GM21825 (cell line): ENCODE data around the gene DIP2C.
"Not testable (repeated sequence)": the region's sequence is repeated elsewhere in the genome, so short reads cannot be mapped to it uniquely, and the experiment has no call there.

Experiments used
- ATAC-seq: cut with Tn5 transposase; IDR thresholded peaks from one replicate; pipeline ENCODE4 v1.9.1; 2021; ENCODE audit warnings: mild to moderate bottlenecking, moderate library complexity; ENCODE audit not compliant: unreplicated experiment

The DIP2C gene

DNA sequence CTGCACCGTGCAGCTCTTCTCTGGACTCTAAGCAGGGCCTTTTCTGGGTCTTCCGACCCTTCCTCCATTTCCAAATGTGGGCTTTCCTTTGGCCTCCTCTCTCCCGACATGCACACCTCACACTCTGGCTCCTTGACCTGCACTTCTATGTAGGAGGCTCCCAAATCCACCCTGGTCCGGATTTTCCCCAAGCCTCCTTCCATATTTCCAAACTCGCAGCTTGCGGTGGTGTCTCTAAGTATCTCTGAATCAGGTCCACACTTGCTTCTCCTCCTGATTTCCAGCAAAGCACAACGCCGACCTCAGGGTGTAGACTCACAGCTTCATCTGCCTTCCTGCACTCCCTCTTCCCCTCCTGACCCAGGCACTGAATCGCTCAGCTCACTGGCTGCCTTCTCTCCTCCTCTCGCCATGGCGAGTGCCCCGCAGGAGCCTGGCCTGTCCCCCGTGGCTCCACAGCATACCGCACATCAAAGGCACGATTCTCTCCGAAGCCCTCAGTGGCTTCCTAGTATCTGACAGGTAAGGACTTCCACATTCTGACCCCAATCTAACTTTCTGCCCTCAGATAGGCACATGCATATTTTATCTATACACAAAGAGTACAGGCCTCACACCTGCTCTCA lies 27.8 kb downstream of the DIP2C start:
- ATAC-seq = no peak

DNA sequence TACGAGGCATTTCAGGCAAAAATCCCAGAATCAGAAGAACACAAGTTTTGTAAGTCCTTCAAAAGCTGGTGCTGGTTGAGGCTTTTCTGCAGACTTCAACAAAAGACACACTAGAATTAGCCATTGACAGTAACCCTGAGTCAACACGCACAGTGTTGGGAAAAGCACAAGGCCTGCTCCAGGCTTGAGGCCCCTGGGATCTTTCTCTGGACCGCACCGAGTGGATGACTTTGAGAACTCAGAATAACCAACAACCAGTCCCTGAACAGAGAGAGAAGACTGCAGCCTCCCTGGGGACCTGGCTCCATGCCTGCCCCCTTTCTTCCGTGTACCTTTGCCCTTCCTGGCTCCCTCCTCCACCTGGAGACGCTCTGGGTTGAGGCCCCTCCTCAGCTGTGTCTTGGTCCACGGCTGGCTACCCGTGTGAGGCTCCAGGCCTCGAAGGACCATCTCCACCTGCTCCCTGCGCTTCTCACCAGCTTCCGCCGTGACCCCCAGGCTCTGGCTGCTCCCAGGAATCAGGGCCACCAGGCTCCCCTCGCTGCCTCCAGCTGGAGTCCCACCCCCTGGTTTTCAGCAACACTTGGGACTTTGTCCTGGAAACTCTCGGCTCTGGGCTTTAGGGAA lies 28.4 kb downstream of the DIP2C start:
- no peak for ATAC-seq

DNA sequence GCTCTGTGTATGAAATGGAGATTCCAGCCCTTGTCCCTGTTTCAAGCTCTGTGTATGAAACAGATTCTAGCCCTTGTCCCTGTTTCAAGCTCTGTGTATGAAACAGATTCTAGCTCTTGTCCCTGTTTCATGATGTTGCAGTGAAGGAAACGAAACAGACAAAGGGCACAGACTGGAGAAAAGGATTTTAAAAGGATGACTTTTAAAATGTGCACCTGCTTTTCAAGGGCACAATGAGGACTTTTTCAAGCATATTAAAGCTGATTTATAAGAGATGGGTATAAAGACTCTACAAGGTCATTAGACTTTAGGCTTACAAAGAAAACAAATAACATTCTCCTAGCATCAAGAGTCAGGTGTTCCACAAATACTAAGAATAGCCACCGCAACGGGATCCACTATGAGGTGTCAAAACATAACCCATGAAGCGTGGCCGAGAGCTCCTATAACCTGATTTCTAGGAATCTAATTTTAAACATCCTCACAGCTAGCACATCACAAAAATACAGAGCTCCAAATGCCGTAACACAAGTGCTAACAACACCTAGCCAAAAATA lies 29.0 kb downstream of the DIP2C start:
- no peak for ATAC-seq

DNA sequence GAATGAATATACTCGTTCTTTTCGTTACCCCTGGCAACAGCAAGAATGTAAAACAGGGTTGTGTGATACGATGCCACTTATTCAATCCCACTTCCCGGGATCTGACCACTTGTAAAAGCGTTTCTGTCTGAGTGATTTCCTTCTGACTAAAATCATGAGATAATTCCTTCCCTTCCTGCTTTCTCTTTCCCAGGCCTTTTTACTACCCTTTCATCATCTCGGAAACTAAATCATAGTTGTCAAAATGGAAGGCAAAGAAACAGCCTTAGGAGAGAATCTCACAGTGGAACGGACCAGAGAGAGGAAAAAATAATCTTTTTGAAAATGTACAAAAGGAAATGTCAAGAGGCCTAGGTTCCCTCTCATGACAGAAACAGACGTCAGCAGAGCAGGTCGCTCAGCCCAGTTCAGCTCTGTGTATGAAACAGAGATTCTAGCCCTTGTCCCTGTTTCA lies 29.8 kb downstream of the DIP2C start:
- no peak for ATAC-seq

DNA sequence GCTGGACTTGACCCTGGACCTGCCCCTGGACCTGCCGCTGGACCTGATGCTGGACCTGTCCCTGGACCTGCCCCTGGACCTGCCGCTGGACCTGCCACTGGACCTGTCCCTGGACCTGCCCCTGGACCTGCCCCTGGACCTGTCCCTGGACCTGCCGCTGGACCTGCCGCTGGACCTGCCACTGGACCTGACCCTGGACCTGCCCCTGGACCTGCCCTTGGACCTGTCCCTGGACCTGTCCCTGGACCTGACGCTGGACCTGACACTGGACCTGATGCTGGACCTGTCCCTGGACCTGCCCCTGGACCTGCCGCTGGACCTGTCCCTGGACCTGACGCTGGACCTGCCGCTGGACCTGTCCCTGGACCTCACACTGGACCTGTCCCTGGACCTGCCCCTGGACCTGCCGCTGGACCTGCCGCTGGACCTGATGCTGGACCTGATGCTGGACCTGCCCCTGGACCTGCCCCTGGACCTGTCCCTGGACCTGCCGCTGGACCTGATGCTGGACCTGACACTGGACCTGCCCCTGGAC lies 31.6 kb downstream of the DIP2C start:
- not testable (repeated sequence) for ATAC-seq

DNA sequence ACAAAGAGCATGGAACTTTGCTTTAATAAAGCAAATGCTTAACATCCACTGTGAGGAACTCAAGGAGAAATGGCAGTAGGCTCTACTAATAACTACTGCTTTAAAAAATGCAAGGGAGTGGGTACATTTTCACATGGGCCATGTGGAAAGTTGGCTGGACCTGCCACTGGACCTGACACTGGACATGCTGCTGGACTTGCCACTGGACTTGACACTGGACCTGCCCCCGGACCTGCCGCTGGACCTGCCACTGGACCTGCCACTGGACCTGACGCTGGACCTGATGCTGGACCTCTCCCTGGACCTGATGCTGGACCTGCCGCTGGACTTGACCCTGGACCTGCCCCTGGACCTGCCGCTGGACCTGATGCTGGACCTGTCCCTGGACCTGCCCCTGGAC lies 32.6 kb downstream of the DIP2C start:
- ATAC-seq = no peak

DNA sequence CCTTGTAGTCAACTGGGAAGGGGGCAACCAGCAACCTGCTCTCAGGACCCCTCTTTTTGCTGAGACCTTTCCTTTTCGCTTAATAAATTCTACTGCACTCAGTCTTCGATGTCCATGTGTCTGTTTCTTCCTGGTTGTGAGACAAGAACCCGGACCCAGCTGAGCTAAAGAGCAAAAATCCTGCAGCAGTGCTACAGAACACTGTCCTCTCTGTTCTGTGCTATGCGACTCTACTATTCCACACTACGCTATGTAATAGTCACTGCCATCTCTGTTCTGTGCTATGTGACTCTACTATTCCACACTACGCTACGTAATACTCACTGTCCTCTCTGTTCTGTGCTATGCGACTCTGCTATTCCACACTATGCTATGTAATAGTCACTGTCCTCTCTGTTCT lies 34.3 kb downstream of the DIP2C start:
- no peak for ATAC-seq

DNA sequence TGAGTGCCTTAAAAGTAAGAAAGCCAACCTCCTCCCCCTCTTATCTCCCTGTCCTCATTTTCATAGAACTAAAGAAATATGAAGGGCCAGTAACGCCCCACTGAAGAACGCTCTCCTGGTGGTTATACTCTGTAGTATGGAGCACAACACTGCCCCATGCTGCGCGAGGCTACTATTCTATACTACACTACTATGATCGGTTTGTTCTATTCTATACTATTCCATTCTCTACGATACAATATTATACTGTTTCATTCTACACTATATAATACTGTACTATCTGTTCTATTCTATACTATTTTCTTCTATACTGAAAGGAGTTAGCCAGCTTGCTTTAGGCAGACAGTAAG lies 34.8 kb downstream of the DIP2C start:
- ATAC-seq = no peak

DNA sequence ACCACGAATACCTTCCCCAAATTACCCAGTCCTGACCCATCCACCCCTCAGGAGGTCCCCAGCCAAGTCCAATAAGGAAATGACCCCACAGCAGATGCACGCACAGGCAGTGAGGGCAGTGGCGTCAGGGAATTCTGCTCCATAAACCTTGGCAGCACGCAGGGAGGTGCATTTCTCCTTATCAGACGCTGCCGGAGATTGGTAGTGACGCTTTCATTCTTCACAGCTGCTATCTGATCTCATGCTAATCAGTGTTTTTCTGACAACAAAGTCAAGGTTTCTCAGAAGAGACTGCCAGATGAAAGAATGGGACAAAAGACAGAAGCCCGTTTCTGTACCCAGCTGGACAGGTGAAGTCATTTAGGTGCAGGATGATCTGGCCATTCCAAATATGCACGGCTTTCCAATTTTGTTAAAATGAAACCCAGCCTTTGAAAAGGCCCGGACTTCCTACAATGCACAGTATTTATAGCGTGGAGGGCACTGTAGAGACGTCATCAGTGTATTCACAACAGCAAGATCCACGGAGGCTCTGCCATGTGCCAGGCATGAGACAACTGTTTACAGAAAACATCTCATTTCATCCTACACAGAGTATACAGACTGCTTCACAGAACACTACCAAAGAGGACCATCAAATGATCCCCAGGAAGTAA lies 35.3 kb downstream of the DIP2C start:
- ATAC-seq = no peak

DNA sequence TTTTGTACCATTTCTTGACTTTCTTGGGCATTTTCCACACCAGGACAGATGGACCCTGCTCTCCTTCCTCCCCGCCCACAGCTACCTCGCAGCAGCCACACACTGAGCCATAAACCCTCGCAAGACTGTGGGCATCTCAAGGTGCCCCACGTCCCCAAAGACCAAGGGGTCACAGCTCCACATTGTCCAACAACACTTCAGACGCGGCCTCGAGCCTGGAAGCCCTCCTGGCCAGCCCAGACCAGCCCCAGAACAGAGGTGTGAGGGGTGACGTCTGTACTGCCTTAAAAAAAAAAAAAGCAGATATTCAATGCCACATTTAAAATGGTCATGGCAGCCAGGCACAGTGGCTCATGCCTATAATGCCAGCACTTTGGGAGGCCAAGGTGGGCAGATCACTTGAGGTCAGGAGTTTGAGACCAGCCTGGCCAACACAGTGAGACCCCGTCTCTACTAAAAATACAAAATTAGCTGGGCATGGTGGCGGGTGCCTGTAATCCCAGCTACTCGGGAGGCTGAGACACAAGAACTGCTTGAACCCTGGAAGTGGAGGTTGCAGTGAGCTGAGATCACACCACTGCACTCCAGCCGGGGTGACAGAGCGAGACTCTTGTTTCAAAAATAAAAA lies 36.5 kb downstream of the DIP2C start:
- ATAC-seq = not testable (repeated sequence)

DNA sequence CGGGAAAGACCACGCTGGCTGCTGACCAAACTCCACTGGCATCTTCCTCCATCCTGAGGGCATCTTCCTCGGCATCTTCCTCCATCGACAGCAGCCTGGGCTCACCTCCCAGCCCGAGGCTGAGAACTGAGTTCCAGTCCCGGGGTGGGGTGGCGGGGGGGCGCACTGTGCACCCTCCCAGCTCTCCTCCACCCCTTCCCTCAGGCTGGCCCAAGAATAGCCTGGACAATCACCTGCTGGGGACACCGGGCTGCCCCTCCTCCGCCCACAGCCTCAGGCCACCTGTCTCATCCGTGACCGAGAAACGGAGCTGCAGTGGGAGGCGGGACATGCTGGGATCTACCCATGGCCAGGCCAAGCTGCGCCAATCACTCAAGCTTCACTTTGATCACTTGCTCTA lies 37.2 kb downstream of the DIP2C start:
- ATAC-seq = no peak

DNA sequence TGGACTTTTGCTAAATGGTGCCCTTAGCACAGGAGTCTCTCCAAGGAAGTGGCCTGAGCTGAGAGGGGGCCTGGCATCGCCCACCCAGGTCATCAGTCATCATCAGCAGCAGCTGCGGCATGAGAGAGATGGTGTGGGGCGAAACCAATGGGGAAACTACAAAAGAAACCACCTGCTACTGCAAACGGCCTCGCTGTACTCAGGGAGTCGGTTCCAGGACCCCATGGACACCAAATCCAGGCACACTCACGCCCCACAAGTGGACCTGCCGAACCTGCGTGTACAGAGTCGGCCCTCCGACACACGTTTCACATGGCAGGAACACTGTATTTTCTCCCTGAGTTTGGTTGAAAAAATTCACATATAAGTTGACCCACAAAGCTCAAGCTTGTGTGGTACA lies 37.8 kb downstream of the DIP2C start:
- no peak for ATAC-seq

DNA sequence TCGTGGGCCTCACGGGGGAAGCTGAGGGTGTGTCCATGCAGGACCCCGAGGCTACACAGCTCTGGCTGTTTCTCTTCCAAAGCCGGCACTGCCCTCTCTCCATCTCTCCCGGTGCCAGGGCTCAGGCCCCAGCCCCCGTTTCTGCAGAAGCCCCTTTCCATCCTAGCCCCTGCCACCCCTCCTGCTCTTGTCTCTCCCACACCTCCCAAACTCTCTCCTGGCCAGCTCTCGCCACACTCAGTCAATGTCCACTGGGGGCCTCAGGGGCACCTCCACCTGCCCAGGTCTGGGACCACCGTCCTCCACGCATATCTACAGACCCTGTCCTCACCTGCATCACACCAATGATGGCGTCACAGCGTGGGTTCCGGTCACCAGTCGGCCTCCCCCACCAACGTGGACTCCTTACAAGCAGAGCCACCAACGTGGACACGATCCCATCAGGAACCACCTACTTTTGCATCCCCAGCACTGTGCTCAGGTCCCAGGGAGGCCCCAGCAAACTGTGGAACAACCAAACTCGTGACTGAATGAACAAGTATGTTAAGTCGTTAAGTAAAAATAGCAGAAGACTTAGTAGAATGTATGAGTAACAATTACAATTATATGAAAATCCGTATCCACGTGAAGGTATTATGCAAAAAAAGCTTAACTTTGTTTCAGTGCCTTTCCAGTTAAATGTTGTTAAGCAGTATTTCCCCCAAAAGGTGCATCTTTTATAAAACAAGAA lies 38.4 kb downstream of the DIP2C start:
- ATAC-seq = no peak

DNA sequence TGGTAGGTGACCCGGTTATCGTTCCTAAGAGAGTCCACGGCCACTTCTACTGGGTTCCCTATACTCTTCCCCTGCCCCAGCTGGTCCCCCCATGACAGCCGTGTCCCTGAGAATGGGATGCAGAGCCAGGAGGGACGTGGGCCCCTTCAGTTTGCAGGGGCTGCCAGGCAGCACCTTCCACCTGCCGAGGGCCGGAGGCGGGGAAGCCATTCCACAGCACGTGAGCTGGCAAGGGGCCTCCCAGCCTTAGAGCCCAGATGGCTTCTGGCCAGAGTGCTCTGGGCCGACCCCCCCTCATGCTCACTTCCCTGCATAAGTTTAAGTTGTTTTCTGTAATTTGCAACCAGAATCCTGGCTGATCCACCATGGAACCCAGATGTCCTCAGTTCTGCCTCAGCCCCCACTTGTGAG lies 39.0 kb downstream of the DIP2C start:
- ATAC-seq = no peak

DNA sequence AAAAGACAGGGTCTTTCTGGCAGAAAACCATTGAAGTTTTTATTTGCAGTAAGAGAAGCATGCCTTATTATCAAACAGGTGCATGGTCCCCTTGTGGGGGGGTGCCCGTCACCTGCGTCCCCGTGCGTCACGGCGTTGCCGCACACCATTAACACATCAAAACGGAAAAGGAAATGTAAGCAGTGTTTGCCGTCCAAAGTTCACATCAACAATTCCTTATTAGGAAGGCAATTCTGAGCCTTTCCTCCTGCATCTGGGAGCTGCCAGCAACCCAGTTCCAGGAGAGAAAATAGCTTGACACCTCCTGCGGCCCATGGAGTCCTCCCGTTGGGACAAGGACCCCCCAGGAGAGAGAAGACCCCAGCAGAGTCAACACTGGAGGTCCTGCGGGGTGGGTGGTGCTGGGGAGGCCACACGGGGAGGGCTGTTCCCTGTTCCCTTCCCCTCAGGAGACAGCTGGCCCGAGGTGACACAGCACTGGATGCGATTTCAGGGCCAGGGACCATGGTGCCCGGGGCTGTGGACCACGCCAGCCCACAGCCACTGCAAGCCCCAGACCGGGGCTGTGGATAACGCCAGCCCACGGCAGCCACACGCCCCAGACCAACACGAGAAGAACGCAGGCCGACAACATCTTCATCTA lies 39.5 kb downstream of the DIP2C start:
- ATAC-seq = no peak

DNA sequence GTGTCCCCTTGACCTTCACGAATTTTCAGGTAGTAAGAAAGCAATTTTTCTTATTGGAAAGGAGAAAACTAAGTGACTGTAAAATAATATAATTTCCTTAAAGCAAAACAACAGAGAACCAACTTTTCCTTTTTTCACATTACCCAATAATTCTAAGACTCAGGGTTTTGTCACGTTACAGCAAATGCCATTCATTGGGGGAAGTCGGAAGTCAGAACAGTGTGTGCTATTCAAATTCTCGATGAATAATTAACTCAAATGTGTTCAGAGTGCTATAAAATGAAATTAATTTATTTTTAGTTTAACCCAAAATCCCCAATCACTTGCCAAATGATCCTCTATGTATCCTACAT lies 40.0 kb downstream of the DIP2C start:
- ATAC-seq = no peak

DNA sequence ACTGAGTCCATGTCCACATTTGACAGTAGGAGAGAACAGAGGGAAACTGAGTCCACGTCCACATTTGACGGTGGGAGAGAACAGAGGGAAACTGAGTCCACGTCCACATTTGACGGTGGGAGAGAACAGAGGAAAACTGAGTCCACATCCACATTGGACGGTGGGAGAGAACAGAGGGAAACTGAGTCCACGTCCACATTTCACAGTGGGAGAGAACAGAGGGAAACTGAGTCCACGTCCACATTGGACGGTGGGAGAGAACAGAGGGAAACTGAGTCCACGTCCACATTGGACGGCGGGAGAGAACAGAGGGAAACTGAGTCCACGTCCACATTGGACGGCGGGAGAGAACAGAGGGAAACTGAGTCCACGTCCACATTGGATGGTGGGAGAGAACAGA lies 42.4 kb downstream of the DIP2C start:
- ATAC-seq = not testable (repeated sequence)

DNA sequence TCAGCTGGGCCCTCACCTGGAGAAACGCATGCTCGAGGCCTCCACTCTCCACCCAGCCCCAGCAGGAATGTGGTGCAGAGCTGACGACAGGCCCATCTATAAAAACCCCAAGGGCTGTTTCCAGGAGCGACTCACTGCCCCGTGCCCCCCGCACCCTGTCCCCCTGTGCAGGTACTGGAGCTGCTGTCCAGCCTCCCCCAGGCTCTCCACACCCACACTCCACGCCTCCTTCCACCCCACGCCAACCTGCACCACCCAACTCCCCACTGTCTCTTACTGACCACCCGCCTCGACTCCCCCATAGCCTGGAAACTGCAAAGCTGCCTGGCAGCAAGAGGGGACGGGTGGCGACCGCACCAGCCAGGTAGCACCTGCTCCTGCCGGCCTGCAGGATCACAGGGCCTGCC lies 43.3 kb downstream of the DIP2C start:
- ATAC-seq = no peak

DNA sequence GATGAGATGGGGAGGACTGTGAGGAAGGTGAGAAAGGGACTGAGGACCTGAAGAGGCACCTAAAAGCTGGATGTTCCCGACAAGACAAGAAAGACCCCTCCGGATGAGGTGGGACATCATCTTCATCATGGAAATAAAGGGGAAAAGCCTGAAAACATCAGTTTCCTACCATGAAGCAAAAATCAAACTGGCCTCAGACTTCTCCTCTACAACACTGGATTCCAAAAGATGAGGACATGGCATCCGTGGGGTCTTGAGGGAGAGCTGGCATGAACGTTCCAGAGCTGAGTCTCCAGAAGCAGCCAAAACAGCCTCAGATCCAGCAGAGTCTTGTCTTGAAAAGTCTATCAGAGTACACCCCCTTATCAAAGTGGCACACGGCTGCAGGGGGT lies 44.5 kb downstream of the DIP2C start:
- no peak for ATAC-seq
